Neural crest cell (in vitro differentiated cells): ENCODE results near the gene CCR2. TPM values are rescaled to one million over a fixed set of nuclear protein-coding genes. Genes with fewer than 3 reads are reported as not detected.
"Not testable (repeated sequence)": the region's sequence is repeated elsewhere in the genome, so short reads cannot be mapped to it uniquely, and the experiment has no call there.

ENCODE experiments used
- DNase-seq: peaks from one replicate; pipeline ENCODE4 v3.0.0; 2021; ENCODE audit warnings: low read depth, mixed read lengths, low spot score
- H3K27ac Mint-ChIP-seq: one replicate; pipeline ENCODE4 v1.8.0; 2021; ENCODE audit warnings: mild to moderate bottlenecking, mixed read lengths; ENCODE audit not compliant: unreplicated experiment
- H3K27me3 Mint-ChIP-seq: 2 replicates; pipeline ENCODE4 v1.8.0; 2021; ENCODE audit warnings: low read depth, mild to moderate bottlenecking, mixed read lengths
- H3K36me3 Mint-ChIP-seq: 2 replicates; pipeline ENCODE4 v1.8.0; 2021; ENCODE audit warnings: low read depth, mild to moderate bottlenecking, mixed read lengths
- H3K4me1 Mint-ChIP-seq: 2 replicates; pipeline ENCODE4 v1.8.0; 2021; ENCODE audit warnings: mixed read lengths
- H3K4me3 Mint-ChIP-seq: one replicate; pipeline ENCODE4 v1.8.0; 2021; ENCODE audit warnings: mild to moderate bottlenecking, mixed read lengths
- H3K9me3 Mint-ChIP-seq: 2 replicates; pipeline ENCODE4 v1.8.0; 2021; ENCODE audit warnings: mixed read lengths
- CTCF ChIP-seq: fragments of 200-600 bp; sonication (generic); conservative IDR thresholded peaks from 2 replicates; pipeline ENCODE4 v1.5.0; 2021; ENCODE audit warnings: antibody characterized with exemption, mild to moderate bottlenecking
- total RNA-seq: library from RNA; stranded (reverse); gene quantifications from 2 replicates; pipeline ENCODE4 v1.2.1, GENCODE V29; 2021

CCR2 gene
- total RNA-seq, 1 donor from 2014 or later = not detected

DNA sequence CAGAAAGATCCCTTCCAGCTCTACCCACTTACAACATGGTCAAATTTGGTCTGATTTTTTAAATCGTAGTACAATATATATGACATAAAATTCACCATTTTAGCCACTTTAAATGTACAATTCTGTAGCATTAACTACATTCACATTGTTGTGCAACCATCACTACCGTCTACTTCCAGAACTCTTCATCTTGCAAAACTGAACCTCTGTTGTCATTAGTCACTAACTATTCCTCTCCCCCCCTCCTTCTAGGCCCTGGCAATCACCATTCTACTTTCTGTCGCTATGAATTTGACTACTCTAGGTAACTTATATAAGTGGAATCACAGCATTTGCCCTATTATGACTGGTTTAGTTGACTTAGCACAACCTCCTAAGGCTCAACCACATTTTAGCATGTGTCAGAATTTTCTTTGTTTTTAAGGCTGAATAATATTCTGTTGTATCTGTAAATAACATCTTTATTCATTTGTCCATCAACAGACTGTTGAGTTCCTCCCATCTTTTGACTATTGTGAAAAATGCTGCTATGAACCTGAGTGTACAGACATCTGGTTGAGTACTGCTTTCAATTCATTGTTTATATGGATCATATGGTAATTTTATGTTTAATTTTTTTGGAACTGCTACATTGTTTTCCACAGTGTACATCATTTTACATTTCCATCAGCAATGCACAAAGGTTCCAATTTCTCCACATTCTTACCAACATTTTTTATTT lies 35.5 kb upstream of the CCR2 start:
- no peak for DNase-seq
- TF ChIP-seq CTCF = no peak
- Mint-ChIP-seq H3K36me3 (no peaks in the 10 kb centered on the region), H3K9me3 (peaks cover 12% of the 10 kb centered on the region), H3K27me3 (peaks cover 39% of the 10 kb centered on the region), H3K4me1 (no peaks in the 10 kb centered on the region), H3K4me3 (no peak overlapping the region), H3K27ac (no peak overlapping the region)

- H3K9me3 Mint-ChIP-seq = peaks cover 10% of the 10 kb centered on the region
- no peak overlapping the region for H3K27ac Mint-ChIP-seq
- no peak for TF ChIP-seq CTCF
- H3K36me3 Mint-ChIP-seq = no peaks in the 10 kb centered on the region
- no peaks in the 10 kb centered on the region for H3K4me1 Mint-ChIP-seq
- no peak for DNase-seq
- H3K4me3 Mint-ChIP-seq = no peak overlapping the region
- H3K27me3 Mint-ChIP-seq = peaks cover 45% of the 10 kb centered on the region
These were observed 32.3 kb upstream of the CCR2 start for GRCh38 chr3:46321461-46322104.

DNA sequence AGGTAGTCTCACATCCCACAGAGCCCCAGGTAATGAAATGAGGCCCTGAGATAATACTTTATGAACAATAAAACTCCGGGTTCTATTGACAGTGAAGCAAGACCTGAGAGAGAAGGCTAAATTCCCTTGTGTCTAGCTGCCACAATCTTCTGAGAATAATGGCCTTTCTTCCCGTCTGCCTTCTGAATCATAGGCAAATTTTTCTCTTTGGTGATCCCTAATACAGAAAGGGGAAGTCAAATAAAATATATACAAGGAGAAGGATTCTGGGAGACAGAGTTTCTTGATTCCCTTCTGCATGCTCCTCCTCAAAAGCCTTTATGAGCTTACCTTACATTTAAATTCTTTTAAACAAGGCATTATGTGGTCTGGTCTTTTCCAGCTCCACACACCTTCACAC lies 29.9 kb upstream of the CCR2 start:
- H3K27ac Mint-ChIP-seq = no peak overlapping the region
- no peak for DNase-seq
- peaks cover 10% of the 10 kb centered on the region for H3K9me3 Mint-ChIP-seq
- TF ChIP-seq CTCF = no peak
- H3K4me3 Mint-ChIP-seq = no peak overlapping the region
- H3K36me3 Mint-ChIP-seq = no peaks in the 10 kb centered on the region
- H3K27me3 Mint-ChIP-seq = peaks cover 36% of the 10 kb centered on the region
- no peaks in the 10 kb centered on the region for H3K4me1 Mint-ChIP-seq

GRCh38 chr3:46325645-46326300 lies 28.1 kb upstream of the CCR2 start:
- H3K4me3 Mint-ChIP-seq = no peak overlapping the region
- H3K27me3 Mint-ChIP-seq = peaks cover 34% of the 10 kb centered on the region
- H3K36me3 Mint-ChIP-seq = no peaks in the 10 kb centered on the region
- no peak for DNase-seq
- H3K4me1 Mint-ChIP-seq = no peaks in the 10 kb centered on the region
- peaks cover 7% of the 10 kb centered on the region for H3K9me3 Mint-ChIP-seq
- H3K27ac Mint-ChIP-seq = no peak overlapping the region
- TF ChIP-seq CTCF = no peak

DNA sequence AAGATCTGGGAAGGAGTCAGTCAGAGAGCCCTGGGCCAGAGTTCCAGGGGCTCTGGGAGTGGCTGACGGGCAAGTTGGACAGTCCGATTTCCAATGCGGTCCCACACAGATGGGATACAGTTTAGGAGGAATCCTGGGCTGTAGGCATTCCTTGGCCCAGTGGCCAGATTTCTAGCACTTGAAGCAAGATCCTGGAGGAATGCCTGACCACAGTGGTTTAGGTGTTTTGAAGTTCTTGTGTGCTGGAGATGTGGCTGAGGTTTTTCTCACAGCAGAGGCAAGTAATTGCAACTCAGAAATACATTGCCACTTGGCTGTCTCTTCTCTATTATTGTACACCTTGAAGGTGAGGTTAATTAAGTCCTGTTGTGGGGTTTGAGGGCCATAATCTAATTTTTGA lies 23.2 kb upstream of the CCR2 start:
- not testable (repeated sequence) for DNase-seq, H3K27ac Mint-ChIP-seq, H3K4me3 Mint-ChIP-seq, H3K9me3 Mint-ChIP-seq, H3K4me1 Mint-ChIP-seq, H3K36me3 Mint-ChIP-seq
- peaks cover 15% of the 10 kb centered on the region for H3K27me3 Mint-ChIP-seq
